HK-2 (cell line): ENCODE measurements around the gene SERPINB8.

Experiments used
- DNase-seq: peaks from one replicate; pipeline ENCODE4 v3.0.0-alpha.2; 2018; ENCODE audit not compliant: unreplicated experiment

The SERPINB8 gene

DNA sequence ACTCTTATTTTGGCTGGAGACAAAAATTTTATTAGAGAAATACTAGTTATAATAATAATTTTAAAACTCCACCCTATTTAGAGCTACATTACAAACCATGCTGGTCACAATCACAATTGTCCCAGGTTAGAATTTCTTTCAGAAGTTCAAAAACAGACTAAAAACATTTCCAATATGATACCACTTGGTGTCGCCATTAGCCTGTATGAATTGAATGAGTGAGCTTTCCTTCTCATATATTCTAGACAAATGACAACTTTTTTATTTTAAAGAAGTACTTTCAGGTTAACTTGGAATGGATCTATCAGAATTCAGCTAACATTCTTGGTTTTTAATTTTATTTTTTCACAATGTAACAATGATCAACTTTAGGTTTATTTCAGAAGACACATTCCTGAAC lies 48.0 kb downstream of the SERPINB8 start:
- DNase-seq, result no peak

DNA sequence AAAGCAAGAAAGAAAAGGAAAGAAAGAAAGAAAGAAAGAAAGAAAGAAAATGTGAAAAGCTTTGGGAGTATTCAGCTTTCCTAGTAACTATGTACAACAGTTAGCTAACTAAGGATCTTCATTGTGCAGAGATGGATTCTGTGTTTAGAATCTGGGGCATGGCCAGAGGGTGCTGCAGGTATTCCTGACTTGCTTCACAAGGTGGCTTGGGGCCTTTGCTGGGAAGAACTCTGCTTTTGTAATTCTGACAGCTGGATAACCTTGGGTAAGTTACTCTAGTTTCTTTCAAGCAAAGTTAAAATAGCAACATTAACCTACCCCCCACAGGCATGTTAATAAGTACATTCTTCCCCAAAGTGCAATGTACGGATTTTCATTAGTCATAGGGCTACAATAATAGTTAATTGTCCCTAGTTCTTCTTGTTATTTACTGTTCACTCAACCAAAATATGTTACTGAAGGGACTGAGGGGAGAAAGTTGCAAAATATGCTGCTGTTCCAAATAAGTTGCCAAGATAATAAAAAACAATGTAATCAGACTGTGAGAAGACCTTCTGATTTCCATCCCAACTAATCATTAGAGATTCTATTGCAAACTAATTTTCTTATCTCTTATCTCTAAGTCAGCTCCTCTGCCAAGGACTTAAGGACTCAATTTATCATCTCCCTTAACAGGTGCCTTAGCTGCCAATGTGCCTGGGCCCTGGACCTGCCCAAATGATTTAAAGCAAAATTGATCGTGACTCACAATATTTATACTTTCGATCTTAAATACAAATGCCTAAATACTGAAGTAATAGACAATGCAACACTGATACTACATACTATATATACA lies 50.3 kb downstream of the SERPINB8 start:
- no peak for DNase-seq

DNA sequence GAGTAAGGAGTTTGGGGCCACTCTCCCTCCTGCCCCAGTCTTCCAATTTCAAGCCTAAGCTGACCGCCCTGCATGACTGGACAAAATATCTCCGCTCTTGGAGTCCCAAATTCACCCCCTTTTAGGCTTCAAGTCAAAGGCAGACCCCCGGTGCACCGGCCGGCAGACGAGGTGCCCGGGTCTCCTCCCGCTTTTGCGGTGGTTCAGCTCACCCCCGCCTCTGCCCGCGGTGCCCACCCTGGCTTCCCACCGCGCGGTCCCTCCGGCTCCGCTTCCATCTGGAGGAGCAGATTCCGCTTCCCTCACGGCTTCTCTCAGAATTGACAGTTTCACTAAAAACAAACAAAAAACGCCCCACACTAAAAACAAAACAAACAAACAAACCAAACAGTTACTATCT lies 56.5 kb downstream of the SERPINB8 start:
- DNase-seq, result no peak

DNA sequence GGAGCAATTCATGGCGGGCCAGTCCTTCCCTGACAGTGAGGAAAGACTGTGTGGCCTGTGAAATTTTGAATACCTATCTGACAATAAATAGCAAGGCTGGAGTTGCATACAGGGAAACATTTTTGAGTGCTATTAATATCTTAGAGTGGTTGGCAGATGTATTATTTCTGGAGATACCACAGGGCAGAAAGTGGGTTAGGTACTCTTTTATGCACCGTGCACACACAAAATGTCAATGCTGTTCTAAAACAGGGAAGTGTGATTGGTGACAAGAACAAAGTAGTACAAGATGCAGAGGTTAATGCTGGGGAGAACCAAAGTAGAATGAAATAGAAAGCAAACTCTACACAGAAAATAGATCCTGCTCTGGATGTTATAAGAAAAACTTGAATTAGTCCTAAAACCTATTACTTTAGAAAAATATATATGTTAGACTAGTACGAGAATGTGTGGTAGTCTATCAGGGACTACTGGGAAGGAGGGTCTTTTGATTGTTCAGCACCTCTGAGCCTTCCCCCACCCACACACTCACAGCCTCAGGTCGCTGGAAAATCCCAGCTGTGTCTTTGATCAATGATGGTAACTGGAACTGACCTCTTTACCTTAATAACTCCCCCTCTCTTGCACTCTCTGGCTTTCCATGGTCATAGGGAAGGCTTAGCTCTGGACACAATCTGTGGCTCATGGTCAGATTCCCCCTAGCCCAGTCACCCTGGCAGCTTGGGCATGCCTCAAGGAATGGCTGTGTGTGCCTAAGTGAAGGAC lies 58.2 kb downstream of the SERPINB8 start:
- DNase-seq, result no peak

DNA sequence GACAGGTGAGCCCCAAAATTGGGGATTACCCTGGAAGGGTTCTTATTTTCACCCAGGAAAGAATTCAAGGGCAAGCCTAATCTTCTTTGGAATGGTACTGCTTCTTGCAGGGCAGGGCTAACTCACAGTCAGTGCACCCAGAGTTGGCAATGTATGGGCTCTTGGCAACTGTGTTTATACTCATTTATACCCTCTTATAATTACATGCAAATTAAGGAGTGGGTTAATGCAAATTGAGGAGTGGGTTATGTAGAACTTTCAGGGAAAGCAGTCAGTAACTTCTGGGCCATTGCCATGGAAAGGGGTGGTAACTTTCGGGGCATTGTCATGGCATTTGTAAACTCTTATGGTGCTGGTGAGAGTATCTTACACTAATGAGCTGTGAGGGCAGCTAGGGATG lies 59.2 kb downstream of the SERPINB8 start:
- no peak for DNase-seq

DNA sequence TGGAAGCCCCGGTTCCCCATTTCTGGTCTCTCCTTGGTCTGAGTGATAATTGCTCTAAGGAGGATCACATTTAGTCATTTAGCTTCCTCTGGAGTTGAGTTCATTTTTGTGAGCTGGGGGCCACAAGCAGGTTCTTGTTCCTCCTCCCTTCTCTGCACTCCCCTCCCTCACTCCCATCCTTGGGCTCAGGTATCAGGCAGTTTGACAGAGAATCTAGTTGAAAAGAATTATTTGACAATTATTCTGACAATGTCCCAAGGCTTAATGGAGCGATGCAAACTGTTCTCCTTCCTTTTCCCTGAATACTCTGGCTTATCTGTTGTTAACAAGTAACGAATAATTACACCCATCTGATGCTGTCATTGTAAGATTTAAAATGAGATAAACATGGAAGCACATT lies 61.5 kb downstream of the SERPINB8 start:
- no peak for DNase-seq

DNA sequence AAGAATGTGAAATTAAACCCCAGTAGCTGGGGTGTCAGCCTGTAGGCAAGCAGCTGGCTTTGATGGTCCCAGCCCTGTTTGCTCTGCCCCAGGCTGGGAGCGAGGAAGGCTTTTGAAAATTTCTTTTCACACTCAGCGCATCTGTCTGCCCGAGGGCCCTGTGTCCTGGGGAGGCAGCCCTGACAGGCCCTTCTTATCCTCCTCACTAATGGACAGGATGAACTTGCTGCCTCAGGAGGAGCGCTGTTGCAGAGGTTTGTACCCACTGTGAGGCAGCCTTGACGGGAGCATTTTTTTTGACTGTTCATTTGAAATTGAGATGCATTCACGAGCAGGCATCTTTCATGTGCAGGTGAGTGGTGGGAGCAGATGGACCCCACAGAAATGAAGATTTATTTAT lies 62.4 kb downstream of the SERPINB8 start:
- DNase-seq, result no peak

DNA sequence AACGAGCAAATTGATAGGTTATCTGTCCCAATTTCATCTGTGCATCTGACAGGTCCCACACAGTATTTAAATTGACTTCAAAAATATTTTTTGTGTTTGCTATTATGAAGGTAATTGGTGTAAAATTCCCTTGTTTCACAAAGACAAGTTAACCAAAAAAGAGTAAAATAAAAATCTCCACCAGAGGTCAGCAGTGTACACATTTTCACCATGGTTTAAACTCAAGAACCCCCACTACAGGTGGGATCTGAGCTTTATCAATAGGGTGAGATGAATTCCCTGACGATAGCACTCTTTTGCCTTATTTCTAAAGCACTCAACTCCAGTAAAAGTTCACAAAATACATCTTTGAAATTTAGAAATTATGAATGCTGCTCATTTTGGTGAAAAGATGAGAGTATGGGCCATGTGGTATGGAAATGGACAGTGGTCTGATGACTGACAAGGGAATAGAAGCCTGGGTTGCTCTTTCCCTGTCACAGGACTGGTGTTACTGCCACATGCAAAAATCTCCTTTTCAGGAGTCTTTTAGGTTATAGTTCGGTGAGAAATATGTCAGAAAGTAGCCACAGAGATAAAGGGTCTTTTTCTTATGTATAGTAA lies 68.0 kb downstream of the SERPINB8 start:
- DNase-seq, result no peak
